ENCODE data around the gene ICA1.

GRCh38 chr7:8136051-8136730, 125.8 kb downstream of the ICA1 start:
- TF ChIP-seq, protein P1, sequence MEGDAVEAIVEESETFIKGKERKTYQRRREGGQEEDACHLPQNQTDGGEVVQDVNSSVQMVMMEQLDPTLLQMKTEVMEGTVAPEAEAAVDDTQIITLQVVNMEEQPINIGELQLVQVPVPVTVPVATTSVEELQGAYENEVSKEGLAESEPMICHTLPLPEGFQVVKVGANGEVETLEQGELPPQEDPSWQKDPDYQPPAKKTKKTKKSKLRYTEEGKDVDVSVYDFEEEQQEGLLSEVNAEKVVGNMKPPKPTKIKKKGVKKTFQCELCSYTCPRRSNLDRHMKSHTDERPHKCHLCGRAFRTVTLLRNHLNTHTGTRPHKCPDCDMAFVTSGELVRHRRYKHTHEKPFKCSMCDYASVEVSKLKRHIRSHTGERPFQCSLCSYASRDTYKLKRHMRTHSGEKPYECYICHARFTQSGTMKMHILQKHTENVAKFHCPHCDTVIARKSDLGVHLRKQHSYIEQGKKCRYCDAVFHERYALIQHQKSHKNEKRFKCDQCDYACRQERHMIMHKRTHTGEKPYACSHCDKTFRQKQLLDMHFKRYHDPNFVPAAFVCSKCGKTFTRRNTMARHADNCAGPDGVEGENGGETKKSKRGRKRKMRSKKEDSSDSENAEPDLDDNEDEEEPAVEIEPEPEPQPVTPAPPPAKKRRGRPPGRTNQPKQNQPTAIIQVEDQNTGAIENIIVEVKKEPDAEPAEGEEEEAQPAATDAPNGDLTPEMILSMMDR (IDR thresholded peaks at IDR 0.05 in 8 of 11, conservative IDR thresholded peaks at IDR 0.05 in 3 of 11) = no peak
- TF ChIP-seq POLR2A (IDR thresholded peaks at IDR 0.05) (no peak), POLR2AphosphoS5 (IDR thresholded peaks at IDR 0.05) (no peak)

All from spleen (tissue), 7 donors.